WERI-Rb-1 (cell line): Measurements from ENCODE around the gene EFHC1.

Source experiments
- DNase-seq: peaks from one replicate; pipeline ENCODE4 v3.0.0-alpha.2; 2020
- H3K27ac ChIP-seq: fragments of 250-450 bp; sonication (Bioruptor Pico); 2 replicates; pipeline ENCODE4 v1.5.1; 2020; ENCODE audit warnings: mild to moderate bottlenecking, moderate library complexity
- H3K27me3 ChIP-seq: fragments of 250-450 bp; sonication (Bioruptor Pico); 2 replicates; pipeline ENCODE4 v1.5.1; 2021; ENCODE audit warnings: mild to moderate bottlenecking, low read depth, moderate library complexity; ENCODE audit not compliant: insufficient read depth, severe bottlenecking
- H3K36me3 ChIP-seq: fragments of 250-450 bp; sonication (Bioruptor Pico); 2 replicates; pipeline ENCODE4 v1.5.1; 2020; ENCODE audit warnings: mild to moderate bottlenecking, moderate library complexity
- H3K4me3 ChIP-seq: 2 replicates; pipeline ENCODE4 v1.5.1; 2011; ENCODE audit warnings: low read depth, mild to moderate bottlenecking, control low read depth, low read length
- H3K9me3 ChIP-seq: fragments of 250-450 bp; sonication (Bioruptor Pico); 2 replicates; pipeline ENCODE4 v1.5.1; 2021; ENCODE audit warnings: mild to moderate bottlenecking, moderate library complexity; ENCODE audit not compliant: severe bottlenecking
- CTCF ChIP-seq: IDR thresholded peaks from 2 replicates; pipeline ENCODE4 v1.5.1; 2011; ENCODE audit warnings: low read depth, mild to moderate bottlenecking, control low read depth, inconsistent platforms, low read length

Gene EFHC1

GRCh38 chr6:52411911-52412310 lies 8.2 kb upstream of the EFHC1 start:
- Histone ChIP-seq H3K4me3 (no peak overlapping the region), H3K27ac (no peak overlapping the region), H3K9me3 (no peaks in the 10 kb centered on the region), H3K36me3 (no peaks in the 10 kb centered on the region), H3K27me3 (no peaks in the 10 kb centered on the region)
- DNase-seq, result no peak
- no peak for TF ChIP-seq CTCF

GRCh38 chr6:52415333-52415732 lies 4.8 kb upstream of the EFHC1 start:
- H3K27me3 ChIP-seq, result no peaks in the 10 kb centered on the region
- H3K36me3 ChIP-seq, result no peaks in the 10 kb centered on the region
- no peak overlapping the region for H3K27ac ChIP-seq
- DNase-seq, result no peak
- no peaks in the 10 kb centered on the region for H3K9me3 ChIP-seq
- no peak overlapping the region for H3K4me3 ChIP-seq
- no peak for TF ChIP-seq CTCF

DNA sequence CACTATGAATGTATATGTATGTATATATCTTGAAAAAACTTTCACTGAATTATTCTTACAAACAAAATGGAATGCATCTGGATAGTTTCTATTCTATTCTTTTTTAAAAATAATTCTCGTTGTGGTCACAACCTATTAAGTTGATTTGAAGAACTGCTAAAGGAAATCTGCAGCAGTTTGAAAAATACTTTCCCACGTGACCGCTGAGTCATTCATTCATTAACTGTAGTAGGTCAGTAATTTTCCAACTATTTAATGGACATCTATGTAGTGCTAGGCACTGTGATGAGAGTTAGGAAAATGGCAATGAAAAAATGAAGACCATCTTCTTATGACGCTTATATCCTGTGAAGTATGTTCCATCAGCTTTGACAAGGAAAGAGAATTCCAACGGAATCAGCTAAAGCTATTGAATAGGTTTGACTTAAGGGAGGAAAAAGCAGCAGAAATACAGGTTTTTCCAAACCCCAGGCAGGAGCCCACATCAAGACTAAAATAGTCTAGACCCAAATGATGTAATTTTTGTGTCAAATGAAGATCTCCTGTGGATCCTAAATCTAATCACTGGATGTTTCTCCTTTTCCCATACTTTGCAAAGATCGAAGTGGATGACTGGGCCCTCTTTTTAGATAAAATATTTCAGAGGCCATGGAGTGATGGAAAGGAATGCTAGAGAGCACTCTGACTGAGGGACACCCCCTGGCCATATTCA lies 4.1 kb upstream of the EFHC1 start:
- Histone ChIP-seq H3K4me3 (no peak overlapping the region), H3K27ac (no peak overlapping the region), H3K27me3 (no peaks in the 10 kb centered on the region), H3K9me3 (no peaks in the 10 kb centered on the region), H3K36me3 (no peaks in the 10 kb centered on the region)
- DNase-seq, result no peak
- no peak for TF ChIP-seq CTCF

- TF ChIP-seq CTCF, result peak; percentile 83
- H3K4me3 ChIP-seq, result no peak overlapping the region
- no peaks in the 10 kb centered on the region for H3K9me3 ChIP-seq
- H3K27ac ChIP-seq, result no peak overlapping the region
- H3K36me3 ChIP-seq, result no peaks in the 10 kb centered on the region
- H3K27me3 ChIP-seq, result no peaks in the 10 kb centered on the region
- DNase-seq, result peak; percentile 58
These were observed 3.5 kb upstream of the EFHC1 start for GRCh38 chr6:52416629-52417151.

DNA sequence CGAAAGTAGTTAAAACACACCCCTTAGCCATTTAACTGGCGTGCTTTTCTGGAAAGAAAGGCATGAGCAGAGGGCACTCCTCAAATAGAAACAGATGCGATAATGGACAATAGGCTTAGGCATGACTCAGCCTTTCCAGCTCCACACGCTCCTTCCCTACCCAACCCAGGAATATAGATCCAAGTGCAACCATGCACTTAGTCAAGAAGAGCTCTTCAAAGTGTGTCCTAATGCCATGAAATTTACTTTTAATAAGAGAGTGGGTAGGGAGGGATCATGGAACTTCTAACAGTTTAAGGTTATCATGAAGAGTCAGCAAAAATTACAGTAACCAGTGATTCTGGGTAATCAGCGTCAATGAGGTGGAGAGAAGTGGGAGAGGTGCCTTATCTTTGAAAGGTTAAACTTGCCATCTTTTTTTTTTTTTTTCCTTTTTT lies 2.4 kb upstream of the EFHC1 start:
- Histone ChIP-seq H3K27me3 (no peaks in the 10 kb centered on the region), H3K36me3 (no peaks in the 10 kb centered on the region), H3K27ac (no peak overlapping the region), H3K9me3 (no peaks in the 10 kb centered on the region), H3K4me3 (no peak overlapping the region)
- TF ChIP-seq CTCF, result no peak
- peak; percentile 33 for DNase-seq

DNA sequence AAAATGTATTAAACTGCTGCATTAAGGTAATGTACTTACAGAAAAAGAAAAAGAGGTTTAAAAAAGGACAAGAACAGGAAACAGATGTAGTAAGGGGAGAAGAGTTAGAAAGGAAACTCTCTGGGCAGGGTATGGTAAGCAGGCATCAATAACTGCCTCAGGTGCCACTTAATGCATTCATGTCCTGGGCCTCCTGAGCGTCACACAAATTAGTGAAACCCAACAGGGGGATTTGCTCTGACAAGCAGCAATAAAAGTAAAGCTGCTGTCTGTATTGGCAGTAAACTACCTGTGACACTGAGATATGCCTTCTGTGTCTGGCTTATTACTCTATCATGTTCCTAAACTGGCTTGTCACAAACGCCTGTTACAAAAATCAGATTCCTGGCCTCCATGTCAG lies 1.5 kb upstream of the EFHC1 start:
- H3K36me3 ChIP-seq, result no peaks in the 10 kb centered on the region
- TF ChIP-seq CTCF, result no peak
- no peak overlapping the region for H3K4me3 ChIP-seq
- H3K9me3 ChIP-seq, result no peaks in the 10 kb centered on the region
- H3K27ac ChIP-seq, result no peak overlapping the region
- H3K27me3 ChIP-seq, result no peaks in the 10 kb centered on the region
- no peak for DNase-seq
